ENCODE data around the gene ACSM3.

- TF ChIP-seq POLR2AphosphoS5 (IDR thresholded peaks at IDR 0.05; ENCODE audit: borderline replicate concordance, low read depth, low read length) = no peak
- no peak for TF ChIP-seq FOXP2 (optimal IDR thresholded peaks at IDR 0.05; ENCODE audit: control extremely low read depth, extremely low read length, insufficient read depth)
- TF ChIP-seq EZH2 (IDR thresholded peaks at IDR 0.05) = no peak
Observed at GRCh38 chr16:20740901-20741521, 22.8 kb upstream of the ACSM3 start.
